Skeletal muscle satellite cell (primary cell): ENCODE results near the gene EXOSC10.
"Not testable (repeated sequence)": the region's sequence is repeated elsewhere in the genome, so short reads cannot be mapped to it uniquely, and the experiment has no call there.

Source experiments
- H3K27me3 ChIP-seq: 2 replicates; pipeline ENCODE4 v1.7.0; 2013; ENCODE audit warnings: low read length; ENCODE audit not compliant: control insufficient read depth, insufficient read depth
- H3K36me3 ChIP-seq: 2 replicates; pipeline ENCODE4 v1.7.0; 2013; ENCODE audit warnings: mild to moderate bottlenecking, control low read depth, low read length; ENCODE audit not compliant: insufficient read depth
- H3K4me1 ChIP-seq: 2 replicates; pipeline ENCODE4 v1.7.0; 2013; ENCODE audit warnings: low read length; ENCODE audit not compliant: control insufficient read depth, insufficient read depth
- H3K4me2 ChIP-seq: 2 replicates; pipeline ENCODE4 v1.7.0; 2013; ENCODE audit warnings: mild to moderate bottlenecking, low read length
- H3K4me3 ChIP-seq: 2 replicates; pipeline ENCODE4 v1.7.0; 2013; ENCODE audit warnings: low read length
- H3K9ac ChIP-seq: 2 replicates; pipeline ENCODE4 v1.7.0; 2013; ENCODE audit warnings: mild to moderate bottlenecking, low read depth, low read length, moderate library complexity
- H3K9me3 ChIP-seq: replicated peaks from 2 replicates; pipeline ENCODE4 v1.7.0; 2013; ENCODE audit warnings: mild to moderate bottlenecking, control low read depth, low read length

Gene EXOSC10

GRCh38 chr1:11046625-11047365, 52.9 kb downstream of the EXOSC10 start, which contains the start of gene MASP2:
Gene MASP2, minus strand, starts transcription at chr1:11047239. Its CDS starts 32 bp downstream, at chr1:11047207.
- H3K36me3 ChIP-seq, result no peaks in the 10 kb centered on the region
- no peak within 1 kb of the TSS for H3K9ac ChIP-seq
- H3K4me2 ChIP-seq, result no peak within 1 kb of the TSS
- no peaks in the 10 kb centered on the region for H3K4me1 ChIP-seq
- no peak within 1 kb of the TSS for H3K4me3 ChIP-seq
- H3K27me3 ChIP-seq, result no peaks in the 10 kb centered on the region
- no peaks in the 10 kb centered on the region for H3K9me3 ChIP-seq

- no peak overlapping the region for H3K4me3 ChIP-seq
- H3K9me3 ChIP-seq, result no peaks in the 10 kb centered on the region
- H3K4me1 ChIP-seq, result no peaks in the 10 kb centered on the region
- no peaks in the 10 kb centered on the region for H3K27me3 ChIP-seq
- H3K4me2 ChIP-seq, result no peak overlapping the region
- no peaks in the 10 kb centered on the region for H3K36me3 ChIP-seq
- H3K9ac ChIP-seq, result no peak overlapping the region
These were observed 53.5 kb downstream of the EXOSC10 start for GRCh38 chr1:11046270-11046566.

GRCh38 chr1:11045428-11046269, 54.0 kb downstream of the EXOSC10 start:
- H3K4me2 ChIP-seq, result no peak overlapping the region
- no peak overlapping the region for H3K9ac ChIP-seq

GRCh38 chr1:11044849-11045427, 54.7 kb downstream of the EXOSC10 start:
- Histone ChIP-seq H3K36me3 (no peaks in the 10 kb centered on the region), H3K27me3 (no peaks in the 10 kb centered on the region), H3K4me2 (no peak overlapping the region), H3K4me1 (no peaks in the 10 kb centered on the region), H3K9ac (no peak overlapping the region), H3K4me3 (no peak overlapping the region), H3K9me3 (no peaks in the 10 kb centered on the region)

More at GRCh38 chr1:11045428-11046269, 54.0 kb downstream of the EXOSC10 start:
- no peak overlapping the region for H3K4me3 ChIP-seq
- no peaks in the 10 kb centered on the region for H3K9me3 ChIP-seq
- no peaks in the 10 kb centered on the region for H3K36me3 ChIP-seq
- no peaks in the 10 kb centered on the region for H3K4me1 ChIP-seq
- no peaks in the 10 kb centered on the region for H3K27me3 ChIP-seq

- H3K4me1 ChIP-seq, result no peaks in the 10 kb centered on the region
- H3K9me3 ChIP-seq, result no peaks in the 10 kb centered on the region
These were observed 55.4 kb downstream of the EXOSC10 start for GRCh38 chr1:11044086-11044848.

GRCh38 chr1:11042995-11043874, 56.4 kb downstream of the EXOSC10 start:
- H3K36me3 ChIP-seq, result no peaks in the 10 kb centered on the region
- no peaks in the 10 kb centered on the region for H3K9me3 ChIP-seq
- no peak overlapping the region for H3K9ac ChIP-seq
- no peaks in the 10 kb centered on the region for H3K4me1 ChIP-seq
- no peak overlapping the region for H3K4me2 ChIP-seq
- H3K27me3 ChIP-seq, result peaks cover 9% of the 10 kb centered on the region
- no peak overlapping the region for H3K4me3 ChIP-seq

More at GRCh38 chr1:11044086-11044848, 55.4 kb downstream of the EXOSC10 start:
- no peak overlapping the region for H3K4me3 ChIP-seq
- no peak overlapping the region for H3K9ac ChIP-seq
- no peaks in the 10 kb centered on the region for H3K36me3 ChIP-seq
- H3K27me3 ChIP-seq, result no peaks in the 10 kb centered on the region
- H3K4me2 ChIP-seq, result no peak overlapping the region

GRCh38 chr1:11042065-11042464, 57.6 kb downstream of the EXOSC10 start:
- H3K9me3 ChIP-seq, result no peaks in the 10 kb centered on the region
- peaks cover 10% of the 10 kb centered on the region for H3K27me3 ChIP-seq
- H3K9ac ChIP-seq, result no peak overlapping the region
- H3K4me1 ChIP-seq, result no peaks in the 10 kb centered on the region
- H3K36me3 ChIP-seq, result no peaks in the 10 kb centered on the region
- no peak overlapping the region for H3K4me3 ChIP-seq
- no peak overlapping the region for H3K4me2 ChIP-seq

- no peak overlapping the region for H3K4me2 ChIP-seq
- H3K9me3 ChIP-seq, result no peaks in the 10 kb centered on the region
- H3K4me3 ChIP-seq, result no peak overlapping the region
- H3K27me3 ChIP-seq, result peaks cover 10% of the 10 kb centered on the region
- no peaks in the 10 kb centered on the region for H3K36me3 ChIP-seq
- no peaks in the 10 kb centered on the region for H3K4me1 ChIP-seq
- H3K9ac ChIP-seq, result no peak overlapping the region
These were observed 58.6 kb downstream of the EXOSC10 start for GRCh38 chr1:11041048-11041447.

- not testable (repeated sequence) for H3K9me3 ChIP-seq, H3K36me3 ChIP-seq, H3K4me1 ChIP-seq, H3K9ac ChIP-seq, H3K4me2 ChIP-seq, H3K4me3 ChIP-seq
- H3K27me3 ChIP-seq, result peaks cover 10% of the 10 kb centered on the region
These were observed 59.6 kb downstream of the EXOSC10 start for GRCh38 chr1:11040105-11040429.

- Histone ChIP-seq H3K36me3 (no peaks in the 10 kb centered on the region), H3K9me3 (no peaks in the 10 kb centered on the region), H3K4me2 (no peak overlapping the region), H3K27me3 (peaks cover 10% of the 10 kb centered on the region), H3K4me1 (no peaks in the 10 kb centered on the region), H3K4me3 (no peak overlapping the region), H3K9ac (no peak overlapping the region)
These were observed 60.1 kb downstream of the EXOSC10 start for GRCh38 chr1:11039351-11040104.
